DMS153 treated with DMSO at 0.1 percent for 48 hours (cell line): ENCODE data around the gene CHRD.
"Not testable (repeated sequence)": the region's sequence is repeated elsewhere in the genome, so short reads cannot be mapped to it uniquely, and the experiment has no call there.

Experiments
- DNase-seq: peaks from one replicate; lab custom pipeline; 2025; ENCODE audit not compliant: unreplicated experiment; lab: John Stamatoyannopoulos, UW

The CHRD gene

GRCh38 chr3:184379358-184380184 lies at the start of gene CHRD:
TSS of gene CHRD (plus strand) at chr3:184380054. CDS start at chr3:184380319, 265 bp downstream.
- DNase-seq = no peak

DNA sequence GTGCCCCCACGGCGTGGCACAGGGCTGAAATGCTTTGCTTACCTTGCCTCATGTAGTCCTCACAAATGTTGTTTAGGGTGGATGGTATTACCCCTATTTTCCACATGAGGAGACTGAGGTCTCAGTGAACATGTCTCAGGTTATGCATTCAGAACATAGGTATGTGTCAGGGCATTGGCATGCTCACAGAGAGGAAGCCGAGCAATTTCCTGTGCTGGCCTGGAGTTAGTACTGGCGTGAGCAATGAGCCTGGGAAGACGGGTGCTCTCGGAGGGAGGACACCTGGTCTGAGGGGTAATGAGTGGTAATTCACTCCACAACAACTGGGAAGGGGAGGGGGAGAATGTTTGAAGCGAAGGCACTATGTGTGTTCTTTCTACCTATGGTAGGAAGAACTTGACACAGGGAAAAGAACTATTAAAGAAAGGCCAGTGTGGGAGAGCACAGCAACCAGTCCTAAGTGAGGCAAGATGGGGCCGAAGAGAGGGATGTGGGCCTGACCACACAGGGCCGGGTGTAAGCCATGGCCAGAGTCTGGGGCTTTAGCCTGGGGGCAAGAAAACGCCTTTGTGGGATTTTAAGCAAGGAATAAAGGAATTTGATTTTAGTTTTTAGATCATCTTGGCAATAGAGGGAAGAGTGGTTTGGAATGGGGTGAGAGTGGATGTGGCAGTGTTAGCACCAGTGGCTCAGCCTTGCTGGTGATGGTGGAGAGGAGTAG lies 47.3 kb upstream of the CHRD start:
- DNase-seq = no peak

DNA sequence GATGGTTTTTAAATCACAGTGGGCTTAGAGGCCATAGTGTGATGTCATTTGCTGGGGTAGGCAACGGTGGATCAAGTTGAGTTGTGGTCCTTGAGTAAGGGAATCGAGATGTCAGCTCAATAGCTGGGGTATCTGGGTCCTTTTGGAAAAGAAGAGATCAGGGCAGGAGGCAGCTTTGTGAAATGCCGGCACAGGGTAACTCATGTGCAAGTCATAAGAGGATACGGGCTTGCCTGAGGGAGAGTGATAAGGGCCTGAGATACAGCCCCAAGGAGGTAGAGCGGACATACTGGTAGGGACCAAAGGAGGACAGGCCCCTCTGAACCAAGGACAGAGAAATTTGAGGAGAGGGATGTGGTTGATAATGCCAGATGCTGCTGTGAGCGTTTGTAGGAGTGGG lies 46.7 kb upstream of the CHRD start:
- DNase-seq = no peak

DNA sequence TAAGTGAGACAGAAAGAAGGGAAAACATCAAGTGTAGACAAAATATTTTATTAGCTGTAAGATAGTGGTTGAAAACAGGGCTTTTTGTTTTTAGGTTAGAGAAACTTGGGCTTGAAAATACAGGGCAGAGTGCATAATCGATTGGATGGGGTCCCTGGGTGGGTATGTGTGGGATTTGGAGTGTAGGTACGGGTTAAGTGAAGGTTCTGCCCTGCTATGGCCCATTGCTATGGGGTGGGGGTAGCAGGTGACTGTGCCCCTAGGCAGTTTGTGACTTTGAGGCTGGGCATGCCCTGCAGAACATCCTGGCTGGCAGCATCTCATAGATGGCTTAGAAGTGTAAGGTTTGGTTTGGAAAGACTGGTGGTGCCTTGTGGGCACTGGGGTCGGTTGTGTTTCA lies 46.2 kb upstream of the CHRD start:
- no peak for DNase-seq

GRCh38 chr3:184334470-184335158 lies 45.2 kb upstream of the CHRD start:
- DNase-seq = no peak

- no peak for DNase-seq
Observed at GRCh38 chr3:184335291-184335660, 44.6 kb upstream of the CHRD start.

- DNase-seq = peak; percentile 46
Observed at GRCh38 chr3:184335661-184336546, 44.0 kb upstream of the CHRD start.

- DNase-seq = peak; percentile 53
Observed at GRCh38 chr3:184336547-184337398, 43.1 kb upstream of the CHRD start.

DNA sequence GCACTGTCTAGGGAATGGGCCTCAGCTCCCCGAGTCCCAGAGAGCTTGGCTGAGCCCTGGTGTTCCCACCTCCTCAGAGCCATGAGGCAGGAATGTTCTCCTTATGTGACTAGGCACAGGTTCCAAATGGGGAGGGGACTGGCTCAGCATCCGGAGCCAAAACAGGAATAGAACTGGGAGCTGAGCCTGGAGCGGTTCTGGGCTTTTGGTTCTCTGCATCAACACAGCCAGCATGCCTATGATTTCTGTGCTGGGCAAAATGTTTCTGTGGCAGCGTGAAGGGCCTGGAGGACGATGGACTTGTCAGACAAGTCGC lies 42.5 kb upstream of the CHRD start, which contains the start of gene FAM131A:
Gene FAM131A (plus strand): TSS at position 202 of the 316 bp plus-strand sequence. CDS start 31 bp downstream, at position 233.
- DNase-seq = no peak

DNA sequence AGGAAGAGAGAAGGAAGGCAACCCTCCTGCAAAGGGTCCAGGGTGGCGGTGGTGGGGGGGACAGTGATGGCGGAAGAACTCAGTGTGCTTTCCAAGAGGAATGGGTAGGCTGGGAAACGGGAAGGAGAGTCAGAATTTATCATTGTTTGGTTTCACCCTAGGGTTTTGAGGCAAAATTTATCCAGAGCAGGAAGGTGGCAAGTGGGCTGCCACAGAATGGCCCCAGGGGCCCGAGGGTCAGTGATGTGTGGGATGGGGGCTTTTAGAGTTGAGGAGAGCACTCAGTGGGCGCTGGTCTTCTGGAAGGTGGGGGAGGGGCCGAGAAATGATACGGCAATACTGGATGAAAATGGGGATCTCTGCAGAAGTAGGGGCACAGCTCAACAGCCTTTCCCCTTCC lies 41.9 kb upstream of the CHRD start:
- no peak for DNase-seq

DNA sequence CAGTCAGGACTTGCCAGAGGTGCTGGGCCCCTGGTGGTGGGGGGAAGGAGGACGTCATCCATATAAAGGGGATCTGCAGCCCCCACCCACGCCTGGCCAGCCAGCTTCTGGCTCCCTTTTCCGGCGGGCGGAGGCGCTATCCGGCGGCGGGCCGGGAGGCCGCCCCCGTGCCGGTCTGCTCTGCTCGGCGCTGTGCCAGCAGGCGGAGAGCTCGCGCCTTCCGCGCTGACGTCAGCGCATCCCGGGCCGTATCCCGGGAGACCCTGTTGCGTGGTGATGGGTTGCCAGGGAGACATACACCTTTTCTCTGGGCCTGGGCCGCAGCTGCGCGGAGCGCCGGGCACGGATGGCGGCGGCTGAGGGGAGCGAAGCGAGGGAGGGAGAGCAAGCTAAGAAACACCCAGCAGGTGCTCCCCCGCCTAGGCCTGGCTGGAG lies 41.3 kb upstream of the CHRD start:
- peak; percentile 91 for DNase-seq

GRCh38 chr3:184339001-184339400 lies 40.9 kb upstream of the CHRD start:
- DNase-seq = peak; percentile 44

GRCh38 chr3:184339451-184340135 lies 40.3 kb upstream of the CHRD start:
- not testable (repeated sequence) for DNase-seq

DNA sequence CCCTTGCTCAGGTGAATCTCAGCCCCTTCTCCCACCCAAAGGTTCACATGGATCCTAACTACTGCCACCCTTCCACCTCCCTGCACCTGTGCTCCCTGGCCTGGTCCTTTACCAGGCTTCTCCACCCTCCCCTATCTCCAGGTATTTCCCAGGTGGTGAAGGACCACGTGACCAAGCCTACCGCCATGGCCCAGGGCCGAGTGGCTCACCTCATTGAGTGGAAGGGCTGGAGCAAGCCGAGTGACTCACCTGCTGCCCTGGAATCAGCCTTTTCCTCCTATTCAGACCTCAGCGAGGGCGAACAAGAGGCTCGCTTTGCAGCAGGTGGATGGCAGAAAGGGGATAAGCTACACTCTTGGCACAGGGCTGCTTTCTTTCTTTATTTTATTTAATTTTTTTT lies 37.9 kb upstream of the CHRD start:
- DNase-seq = no peak

DNA sequence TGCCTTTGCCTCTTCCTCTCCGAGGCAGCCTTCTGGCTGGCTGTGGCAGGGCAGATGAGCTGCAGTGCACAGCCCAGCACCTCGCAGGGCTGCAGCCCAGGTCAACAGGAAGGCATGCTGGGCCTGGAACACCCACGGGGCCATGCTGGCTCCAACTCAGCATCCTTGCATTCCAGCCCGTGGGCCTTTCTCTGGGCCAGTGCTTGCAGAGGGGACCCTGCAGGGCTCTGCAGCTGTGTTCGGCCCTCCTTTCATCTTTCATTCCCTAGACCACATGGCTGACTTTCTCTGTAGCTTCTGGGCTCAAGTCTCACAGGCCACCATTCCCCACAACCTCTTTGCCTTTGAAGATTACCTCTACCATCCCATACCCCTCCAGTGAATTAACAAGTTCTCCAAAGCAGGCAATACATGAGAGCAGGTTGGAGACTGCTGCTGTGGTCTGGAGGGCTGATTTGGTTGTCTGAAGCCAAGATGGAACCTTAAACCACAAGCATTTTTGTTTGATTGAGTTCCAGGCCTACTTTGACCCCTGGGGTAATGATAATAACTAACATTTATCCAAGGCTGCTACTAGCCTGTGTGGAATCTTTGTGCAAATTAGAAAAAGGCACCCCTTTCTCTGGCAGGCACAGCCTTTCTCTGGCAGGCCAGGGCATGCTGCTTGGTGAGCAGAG lies 36.5 kb upstream of the CHRD start:
- no peak for DNase-seq

DNA sequence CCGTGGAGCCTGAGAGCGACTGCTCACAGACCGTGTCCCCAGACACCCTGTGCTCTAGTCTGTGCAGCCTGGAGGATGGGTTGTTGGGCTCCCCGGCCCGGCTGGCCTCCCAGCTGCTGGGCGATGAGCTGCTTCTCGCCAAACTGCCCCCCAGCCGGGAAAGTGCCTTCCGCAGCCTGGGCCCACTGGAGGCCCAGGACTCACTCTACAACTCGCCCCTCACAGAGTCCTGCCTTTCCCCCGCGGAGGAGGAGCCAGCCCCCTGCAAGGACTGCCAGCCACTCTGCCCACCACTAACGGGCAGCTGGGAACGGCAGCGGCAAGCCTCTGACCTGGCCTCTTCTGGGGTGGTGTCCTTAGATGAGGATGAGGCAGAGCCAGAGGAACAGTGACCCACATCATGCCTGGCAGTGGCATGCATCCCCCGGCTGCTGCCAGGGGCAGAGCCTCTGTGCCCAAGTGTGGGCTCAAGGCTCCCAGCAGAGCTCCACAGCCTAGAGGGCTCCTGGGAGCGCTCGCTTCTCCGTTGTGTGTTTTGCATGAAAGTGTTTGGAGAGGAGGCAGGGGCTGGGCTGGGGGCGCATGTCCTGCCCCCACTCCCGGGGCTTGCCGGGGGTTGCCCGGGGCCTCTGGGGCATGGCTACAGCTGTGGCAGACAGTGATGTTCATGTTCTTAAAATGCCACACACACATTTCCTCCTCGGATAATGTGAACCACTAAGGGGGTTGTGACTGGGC lies 35.1 kb upstream of the CHRD start:
- no peak for DNase-seq

- DNase-seq = peak; percentile 34
Observed at GRCh38 chr3:184345317-184346144, 34.3 kb upstream of the CHRD start.
